SU-DHL-6 (cell line): ENCODE measurements around the gene GAGE12J.

Experiments
- EZH2phosphoT487 ChIP-seq: fragments of 200-600 bp; sonication (generic), shearing (Covaris generic); conservative IDR thresholded peaks from 2 replicates; pipeline ENCODE4 v1.6.1; 2018; ENCODE audit warnings: mild to moderate bottlenecking, antibody characterized with exemption, low read length, moderate library complexity, mixed read lengths
- TF ChIP-seq, protein P1 (sequence below): fragments of 200-600 bp; sonication (generic); IDR thresholded peaks from one replicate; pipeline ENCODE4 v1.5.1; 2017; ENCODE audit warnings: antibody characterized with exemption, mild to moderate bottlenecking, low read length, moderate library complexity; ENCODE audit not compliant: insufficient read depth, poor library complexity, severe bottlenecking

DNA sequence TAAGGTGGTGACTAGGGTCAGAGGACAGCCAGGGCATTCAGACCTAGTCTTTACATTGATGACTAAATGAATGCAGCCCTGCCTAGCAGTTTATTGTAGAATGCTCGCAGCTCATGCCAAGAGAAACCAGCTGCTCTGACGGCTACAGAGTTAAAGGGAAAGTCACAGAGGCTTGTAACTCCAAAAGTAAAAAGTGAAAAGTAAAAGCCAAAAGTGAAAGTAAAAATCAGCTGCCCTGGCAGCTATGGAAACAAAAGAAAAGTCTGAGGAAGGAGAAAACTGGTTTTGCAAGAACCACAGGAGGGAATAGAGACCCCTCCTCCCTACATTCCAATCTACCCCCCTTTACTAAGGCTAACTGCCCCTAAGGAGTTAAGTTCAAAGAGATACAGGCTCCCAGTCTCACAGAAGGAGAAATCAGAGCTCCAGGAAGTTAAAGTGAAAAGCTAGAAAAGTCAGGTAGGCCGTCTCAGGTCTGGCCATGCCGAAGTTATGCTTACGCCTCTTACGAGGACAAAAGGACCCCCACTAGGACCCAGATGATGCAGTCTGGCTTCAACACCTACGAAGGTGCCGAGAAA lies 12.3 kb upstream of the GAGE12J start:
- TF ChIP-seq, protein P1, sequence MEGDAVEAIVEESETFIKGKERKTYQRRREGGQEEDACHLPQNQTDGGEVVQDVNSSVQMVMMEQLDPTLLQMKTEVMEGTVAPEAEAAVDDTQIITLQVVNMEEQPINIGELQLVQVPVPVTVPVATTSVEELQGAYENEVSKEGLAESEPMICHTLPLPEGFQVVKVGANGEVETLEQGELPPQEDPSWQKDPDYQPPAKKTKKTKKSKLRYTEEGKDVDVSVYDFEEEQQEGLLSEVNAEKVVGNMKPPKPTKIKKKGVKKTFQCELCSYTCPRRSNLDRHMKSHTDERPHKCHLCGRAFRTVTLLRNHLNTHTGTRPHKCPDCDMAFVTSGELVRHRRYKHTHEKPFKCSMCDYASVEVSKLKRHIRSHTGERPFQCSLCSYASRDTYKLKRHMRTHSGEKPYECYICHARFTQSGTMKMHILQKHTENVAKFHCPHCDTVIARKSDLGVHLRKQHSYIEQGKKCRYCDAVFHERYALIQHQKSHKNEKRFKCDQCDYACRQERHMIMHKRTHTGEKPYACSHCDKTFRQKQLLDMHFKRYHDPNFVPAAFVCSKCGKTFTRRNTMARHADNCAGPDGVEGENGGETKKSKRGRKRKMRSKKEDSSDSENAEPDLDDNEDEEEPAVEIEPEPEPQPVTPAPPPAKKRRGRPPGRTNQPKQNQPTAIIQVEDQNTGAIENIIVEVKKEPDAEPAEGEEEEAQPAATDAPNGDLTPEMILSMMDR: no peak
- no peak for TF ChIP-seq EZH2phosphoT487
